Liver (tissue), 9 donors: Measurements from ENCODE around the gene TNK2. TPM values are rescaled to one million over a fixed set of nuclear protein-coding genes. Genes with fewer than 3 reads are reported as not detected.
A peak's percentile ranks its signal among the peaks of the same experiment; 100 is the strongest.
"Not testable (repeated sequence)": the region's sequence is repeated elsewhere in the genome, so short reads cannot be mapped to it uniquely, and the experiment has no call there.

Experiments used
- DNase-seq: peaks from one replicate; pipeline ENCODE4 v3.0.0-alpha.2; 2017; ENCODE audit warnings: low spot score
- H3K27ac ChIP-seq, 2 donors: one replicate each; pipeline ENCODE4 v1.7.0; 2013; ENCODE audit warnings: inconsistent platforms in 2 of 2, low read length in 2 of 2, control low read depth in 1 of 2, low read depth in 1 of 2, mild to moderate bottlenecking in 1 of 2
- H3K27me3 ChIP-seq, 4 donors: one replicate each; pipeline versions ENCODE4 v1.6.1 to v1.7.0; 2013; ENCODE audit warnings: low read length in 3 of 4, inconsistent platforms in 1 of 4, mild to moderate bottlenecking in 1 of 4, moderate library complexity in 1 of 4; ENCODE audit not compliant: control insufficient read depth in 4 of 4, insufficient read depth in 4 of 4
- H3K36me3 ChIP-seq, 4 donors: one replicate each; pipeline versions ENCODE4 v1.6.1 to v1.7.0; 2013; ENCODE audit warnings: low read length in 3 of 4, mild to moderate bottlenecking in 3 of 4, low read depth in 1 of 4, moderate library complexity in 1 of 4; ENCODE audit not compliant: control insufficient read depth in 4 of 4, insufficient read depth in 3 of 4
- H3K4me1 ChIP-seq, 4 donors: one replicate each; pipeline versions ENCODE4 v1.6.1 to v1.7.0; 2013; ENCODE audit warnings: low read length in 3 of 4, mild to moderate bottlenecking in 3 of 4, moderate library complexity in 1 of 4; ENCODE audit not compliant: control insufficient read depth in 4 of 4, insufficient read depth in 4 of 4
- H3K4me3 ChIP-seq, 3 donors: one replicate each; pipeline versions ENCODE4 v1.6.1 to v1.7.0; 2013; ENCODE audit warnings: low read length in 3 of 3, control low read depth in 1 of 3, low read depth in 1 of 3, mild to moderate bottlenecking in 1 of 3
- H3K9ac ChIP-seq, 2 donors: one replicate each; pipeline ENCODE4 v1.7.0; 2013; ENCODE audit warnings: low read length in 2 of 2, mild to moderate bottlenecking in 2 of 2, moderate library complexity in 2 of 2, control low read depth in 1 of 2, low read depth in 1 of 2
- H3K9me3 ChIP-seq, 4 donors: one replicate each; pipeline versions ENCODE4 v1.6.1 to v1.7.0; 2013; ENCODE audit warnings: low read length in 3 of 4; ENCODE audit not compliant: control insufficient read depth in 4 of 4
- EGR1 ChIP-seq, 2 donors: IDR thresholded peaks; 2 replicates each; pipeline ENCODE4 v1.6.1; 2016 to 2018; ENCODE audit warnings: antibody characterized with exemption in 2 of 2, low read depth in 2 of 2
- GABPA ChIP-seq, 2 donors: IDR thresholded peaks in 1 of 2; conservative IDR thresholded peaks in 1 of 2; 2 replicates each; pipeline ENCODE4 v1.6.1; 2016; ENCODE audit warnings: antibody characterized with exemption in 2 of 2, mild to moderate bottlenecking in 1 of 2, moderate library complexity in 1 of 2
- YY1 ChIP-seq: IDR thresholded peaks from 2 replicates; pipeline ENCODE4 v1.6.1; 2016; ENCODE audit warnings: antibody characterized with exemption, mild to moderate bottlenecking
- WGBS: extraction: QIAGEN DNeasy Blood & Tissue Kit; methylation state at CpG from one replicate; pipeline ENCODE4 v1.1.7; 2013; 5-methylcytosine and 5-hydroxymethylcytosine counted together
- polyA plus RNA-seq, 2 donors: library from polyadenylated mRNA; stranded (reverse) in 1 of 2; unstranded in 1 of 2; fragments of 200-250 nt in 1 of 2; fragments of >200 nt in 1 of 2; fragmentation: Nextera tagmentation in 1 of 2; extraction: Ambion mirVana in 1 of 2; gene quantifications; one replicate each; pipeline versions ENCODE4 v1.2.1 to v1.2.3, GENCODE V29; 2013 to 2015
- total RNA-seq, 2 donors: library from RNA; depleted of rRNA; stranded (reverse); fragments of >200 nt; gene quantifications; one replicate each; pipeline ENCODE4 v1.2.3, GENCODE V29; 2014
- donor health status: healthy.
- donor health status: healthy.
- donor health status: healthy.
- donor health status: healthy.
- donor health status: healthy.

TNK2 gene
- total and polyA plus RNA-seq, 4 donors = 4.0 to 12.2 (median 8.8) TPM

DNA sequence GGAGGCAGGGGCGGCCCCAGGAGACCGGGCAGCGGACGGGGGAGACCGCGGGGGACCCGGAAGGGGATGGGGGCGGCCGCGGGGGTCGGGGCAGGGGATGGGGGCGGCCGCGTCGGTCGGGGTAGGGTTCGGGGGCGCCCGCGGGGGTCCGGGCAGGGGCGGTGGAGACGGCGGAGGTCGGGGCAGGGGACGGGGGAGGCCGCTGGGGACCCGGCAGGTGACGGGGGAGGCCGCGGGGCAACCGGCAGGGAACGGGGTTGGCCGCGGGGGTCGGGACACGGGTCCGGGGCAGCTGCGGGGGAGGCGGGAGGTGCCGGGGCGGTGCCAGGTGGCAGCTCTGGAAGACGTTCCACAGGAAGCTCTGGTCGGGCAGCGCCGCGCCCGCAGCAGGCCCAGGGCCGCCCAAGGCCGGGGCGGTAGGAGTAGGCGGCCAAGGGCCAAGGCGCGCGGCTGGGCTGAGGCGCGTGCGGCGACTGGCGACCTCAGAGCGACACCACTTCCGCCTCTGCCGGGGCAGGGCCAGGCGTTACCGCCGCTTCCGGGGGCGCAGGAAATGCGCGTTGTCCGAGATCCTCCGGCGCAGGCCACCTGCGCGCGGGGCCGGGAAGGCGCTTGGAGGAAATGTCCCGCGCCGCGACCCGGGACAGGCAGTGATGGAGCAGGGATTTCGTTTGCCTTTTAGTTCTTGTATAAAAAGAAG lies 45.9 kb upstream of the TNK2 start:
- not testable (repeated sequence) for H3K4me1 ChIP-seq, H3K9me3 ChIP-seq, H3K27ac ChIP-seq, H3K9ac ChIP-seq, H3K27me3 ChIP-seq, H3K36me3 ChIP-seq
- 2% methylated on average over 57 of the region's 84 CpGs for WGBS
- peak in 1 of 2 donors; percentile 59 for TF ChIP-seq EGR1 (IDR thresholded peaks at IDR 0.05; ENCODE audit: low read depth in 2 of 2)
- TF ChIP-seq YY1 = peak; percentile 36
- peak in 1 of 2 donors; percentile 85 for TF ChIP-seq GABPA (IDR thresholded peaks at IDR 0.05 in 1 of 2, conservative IDR thresholded peaks at IDR 0.05 in 1 of 2)
- H3K4me3 ChIP-seq = peak overlapping the region in 1 of 3 donors; percentile 52
- DNase-seq = peak; percentile 79

DNA sequence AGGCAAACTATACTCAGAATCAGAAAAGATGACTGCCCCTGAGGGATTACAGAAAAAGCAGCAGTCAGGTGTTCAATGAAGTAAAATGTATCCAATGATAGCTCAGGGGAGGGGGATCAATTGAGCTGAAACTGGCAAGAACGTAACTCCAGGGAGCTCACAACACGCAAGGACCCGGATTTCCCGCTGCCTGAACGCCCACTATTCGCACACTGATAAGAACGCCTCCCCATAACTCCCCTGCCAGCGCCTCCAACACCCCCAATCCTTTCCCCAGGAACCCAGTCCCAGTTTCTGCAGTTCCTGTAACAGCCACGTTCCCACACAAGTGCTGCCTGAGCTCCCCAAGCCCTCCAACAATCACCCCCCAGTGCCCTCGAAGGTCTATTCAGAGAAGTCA lies 44.2 kb upstream of the TNK2 start:
- H3K36me3 ChIP-seq, H3K27me3 ChIP-seq, H3K4me3 ChIP-seq, H3K4me1 ChIP-seq, H3K27ac ChIP-seq, H3K9me3 ChIP-seq, H3K9ac ChIP-seq, DNase-seq: not testable (repeated sequence)
- WGBS = 65% methylated on average over 8 of the region's 10 CpGs

DNA sequence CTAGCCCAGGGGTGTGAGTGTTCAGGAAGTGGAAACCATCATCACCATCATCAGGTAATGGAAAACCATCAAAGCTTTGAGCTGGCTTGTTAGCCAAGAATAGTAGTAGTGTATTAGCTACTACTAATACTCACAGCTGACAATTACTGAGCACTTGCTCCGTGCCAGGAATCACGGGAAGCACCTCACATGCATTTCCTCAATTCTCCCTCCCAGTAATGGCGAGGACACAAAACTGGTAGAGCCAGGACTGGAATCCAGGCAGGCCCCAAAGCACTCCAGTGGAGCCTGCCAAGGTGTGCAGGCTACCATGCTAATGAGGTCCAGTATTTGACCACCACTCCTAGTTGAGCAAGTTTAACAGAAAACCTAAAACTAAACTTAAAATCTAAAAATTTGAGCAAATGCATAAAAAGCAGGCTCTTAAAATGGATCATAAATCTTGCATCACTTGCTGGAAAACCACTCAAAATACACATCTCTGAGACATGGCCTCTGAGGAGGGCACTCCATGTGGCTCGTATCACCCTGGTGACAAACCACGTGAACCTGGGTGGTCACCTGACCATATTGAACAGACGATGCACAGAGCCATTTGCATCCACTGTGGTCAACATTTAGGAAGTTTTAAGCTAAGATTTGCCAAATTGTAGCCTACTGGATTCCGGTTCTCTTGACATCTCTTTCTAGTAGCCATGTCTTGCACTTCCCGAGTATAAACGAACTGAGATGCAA lies 43.3 kb upstream of the TNK2 start:
- H3K9me3 ChIP-seq, H3K27ac ChIP-seq, H3K4me3 ChIP-seq, DNase-seq, H3K27me3 ChIP-seq, H3K36me3 ChIP-seq, H3K9ac ChIP-seq, H3K4me1 ChIP-seq: not testable (repeated sequence)
- 93% methylated on average over 8 of the region's 9 CpGs for WGBS

DNA sequence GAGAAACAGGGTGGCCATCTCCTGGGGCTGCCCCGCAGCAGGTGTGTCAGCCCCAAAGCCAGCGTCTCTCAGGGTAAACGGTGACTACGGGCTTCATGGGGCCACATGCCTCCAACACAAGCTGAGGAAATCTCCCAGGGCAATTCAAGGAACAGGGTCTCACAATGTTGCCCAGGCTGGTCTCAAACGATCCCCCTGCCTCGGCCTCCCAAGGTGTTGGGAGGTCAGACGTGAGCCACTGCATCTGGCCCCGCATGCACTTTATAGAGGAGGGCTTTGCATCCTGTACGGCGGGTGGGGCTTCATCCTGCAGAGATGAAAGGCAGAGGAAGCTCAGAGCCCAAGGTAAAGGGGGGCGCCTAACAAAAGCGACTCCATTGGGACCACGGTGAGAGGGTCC lies 42.4 kb upstream of the TNK2 start:
- not testable (repeated sequence) for H3K9ac ChIP-seq, H3K4me1 ChIP-seq, H3K36me3 ChIP-seq, H3K27ac ChIP-seq, H3K27me3 ChIP-seq, DNase-seq, H3K9me3 ChIP-seq, H3K4me3 ChIP-seq
- 96% methylated on average over 11 of the region's 13 CpGs for WGBS

DNA sequence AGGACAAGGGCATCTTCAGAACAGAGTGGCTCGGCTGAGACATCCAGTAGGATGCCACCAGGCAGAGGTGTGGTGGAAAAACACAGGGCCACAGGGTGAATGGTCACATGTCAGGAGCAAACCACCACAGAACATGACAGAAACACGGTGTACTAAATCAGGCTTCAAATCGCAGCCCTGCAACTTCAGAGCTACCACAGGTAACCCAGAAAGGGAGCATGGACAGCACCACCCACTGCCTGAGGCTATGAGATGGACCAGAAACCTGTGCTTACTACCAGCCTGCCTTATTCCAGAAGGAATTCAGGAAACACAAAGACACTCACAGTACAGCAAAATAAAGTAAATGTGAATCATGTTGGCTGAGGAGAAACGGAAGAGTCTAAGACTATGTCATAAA lies 41.8 kb upstream of the TNK2 start:
- not testable (repeated sequence) for H3K9ac ChIP-seq, H3K27me3 ChIP-seq, H3K4me3 ChIP-seq, H3K36me3 ChIP-seq, H3K27ac ChIP-seq, H3K4me1 ChIP-seq, H3K9me3 ChIP-seq, DNase-seq
- WGBS = 97% methylated on average over 4 of the region's 4 CpGs

DNA sequence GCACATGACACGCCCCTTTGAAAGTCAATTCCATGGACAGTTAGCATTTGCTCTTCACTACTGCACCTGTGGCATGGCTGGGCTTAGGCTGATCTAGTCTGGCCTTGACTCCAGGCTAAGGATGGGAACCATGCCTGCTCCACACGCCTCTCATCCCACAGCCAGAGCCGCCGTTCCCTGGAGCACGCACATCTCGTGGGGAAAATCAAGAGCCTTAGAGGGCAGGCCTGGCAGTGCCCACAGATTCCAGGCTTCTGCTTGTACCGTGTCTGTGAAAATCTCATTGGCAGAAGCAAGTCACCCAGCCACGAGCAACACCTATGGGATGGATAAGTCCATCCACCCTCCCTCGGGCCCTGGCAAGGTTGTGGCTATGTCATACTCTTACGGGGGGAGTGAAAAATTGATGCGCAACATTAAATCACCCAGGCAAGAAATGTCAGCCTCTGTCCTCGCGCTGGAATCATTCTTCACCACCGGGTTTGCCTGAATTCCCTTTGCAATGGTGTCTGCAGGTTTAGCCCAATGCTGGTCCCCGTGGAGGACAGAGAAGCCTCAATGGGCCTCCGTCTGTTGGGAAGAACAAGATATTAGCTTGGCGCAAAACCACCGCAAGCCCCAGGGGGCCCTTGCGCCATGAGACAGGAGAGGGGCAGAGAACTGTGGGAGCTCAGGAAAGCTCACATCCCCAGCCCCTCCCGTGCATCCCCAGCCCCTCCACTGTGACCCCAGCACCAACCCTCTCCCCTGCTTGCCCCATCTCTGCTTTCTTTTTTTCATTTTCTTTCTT lies 38.8 kb upstream of the TNK2 start:
- WGBS = 98% methylated on average over 20 of the region's 20 CpGs
- not testable (repeated sequence) for H3K9me3 ChIP-seq, DNase-seq

DNA sequence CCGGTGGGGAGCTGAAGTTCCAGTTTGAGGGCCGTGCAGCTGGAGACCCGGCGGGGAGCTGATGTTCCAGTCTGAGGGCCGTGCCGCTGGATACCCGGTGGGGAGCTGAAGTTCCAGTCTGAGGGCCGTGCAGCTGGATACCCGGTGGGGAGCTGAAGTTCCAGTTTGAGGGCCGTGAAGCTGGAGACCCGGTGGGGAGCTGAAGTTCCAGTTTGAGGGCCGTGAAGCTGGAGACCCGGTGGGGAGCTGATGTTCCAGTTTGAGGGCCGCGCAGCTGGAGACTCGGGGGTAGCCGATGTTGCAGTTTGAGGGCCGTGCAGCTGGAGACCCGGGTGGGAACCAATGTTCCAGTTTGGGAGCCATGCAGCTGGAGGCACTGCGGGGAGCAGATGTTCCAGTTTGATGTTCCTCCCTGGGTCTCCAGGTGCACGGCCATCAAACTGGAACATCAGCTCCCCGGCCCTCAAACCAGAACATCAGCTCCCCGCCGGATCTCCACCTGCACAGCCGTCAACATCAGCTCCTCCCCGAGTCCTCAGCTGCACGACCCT lies 33.0 kb upstream of the TNK2 start:
- H3K27ac ChIP-seq, DNase-seq, H3K36me3 ChIP-seq, H3K9ac ChIP-seq, H3K4me1 ChIP-seq, H3K27me3 ChIP-seq, H3K4me3 ChIP-seq, H3K9me3 ChIP-seq: not testable (repeated sequence)
- WGBS = 94% methylated on average over 27 of the region's 27 CpGs

More for the DNA sequence above, 38.8 kb upstream of the TNK2 start:
- H3K9ac ChIP-seq, H3K36me3 ChIP-seq, H3K4me3 ChIP-seq, H3K4me1 ChIP-seq, H3K27me3 ChIP-seq, H3K27ac ChIP-seq: not testable (repeated sequence)
